Stimulated activated naive CD8-positive, alpha-beta T cell treated with anti-CD3 and anti-CD28 coated beads, Interleukin-15, Interleukin-2, amounts not matched to agents 100 ng/mL and 50 ng/mL, for 24 hours (primary cell): ENCODE measurements around the gene SASS6.
A peak's percentile ranks its signal among the peaks of the same experiment; 100 is the strongest.

Source experiments
- H3K27ac Mint-ChIP-seq: one replicate; pipeline ENCODE4 v1.8.0; 2021; ENCODE audit warnings: mild to moderate bottlenecking, mixed read lengths
- H3K27me3 Mint-ChIP-seq: one replicate; pipeline ENCODE4 v1.8.0; 2021; ENCODE audit warnings: mixed read lengths
- H3K36me3 Mint-ChIP-seq: one replicate; pipeline ENCODE4 v1.8.0; 2021; ENCODE audit warnings: low read depth, mixed read lengths
- H3K4me1 Mint-ChIP-seq: one replicate; pipeline ENCODE4 v1.8.0; 2021; ENCODE audit warnings: low read depth, mixed read lengths
- H3K4me3 Mint-ChIP-seq: one replicate; pipeline ENCODE4 v1.8.0; 2021; ENCODE audit warnings: mild to moderate bottlenecking, mixed read lengths
- H3K9me3 Mint-ChIP-seq: one replicate; pipeline ENCODE4 v1.8.0; 2021; ENCODE audit warnings: mixed read lengths

SASS6 gene

GRCh38 chr1:100039591-100039990, 93.1 kb downstream of the SASS6 start:
- Mint-ChIP-seq H3K27ac (peak overlapping the region; percentile 98), H3K4me3 (peak overlapping the region; percentile 91), H3K36me3 (peaks cover 53% of the 10 kb centered on the region), H3K4me1 (peaks cover 70% of the 10 kb centered on the region), H3K9me3 (no peaks in the 10 kb centered on the region), H3K27me3 (no peaks in the 10 kb centered on the region)

DNA sequence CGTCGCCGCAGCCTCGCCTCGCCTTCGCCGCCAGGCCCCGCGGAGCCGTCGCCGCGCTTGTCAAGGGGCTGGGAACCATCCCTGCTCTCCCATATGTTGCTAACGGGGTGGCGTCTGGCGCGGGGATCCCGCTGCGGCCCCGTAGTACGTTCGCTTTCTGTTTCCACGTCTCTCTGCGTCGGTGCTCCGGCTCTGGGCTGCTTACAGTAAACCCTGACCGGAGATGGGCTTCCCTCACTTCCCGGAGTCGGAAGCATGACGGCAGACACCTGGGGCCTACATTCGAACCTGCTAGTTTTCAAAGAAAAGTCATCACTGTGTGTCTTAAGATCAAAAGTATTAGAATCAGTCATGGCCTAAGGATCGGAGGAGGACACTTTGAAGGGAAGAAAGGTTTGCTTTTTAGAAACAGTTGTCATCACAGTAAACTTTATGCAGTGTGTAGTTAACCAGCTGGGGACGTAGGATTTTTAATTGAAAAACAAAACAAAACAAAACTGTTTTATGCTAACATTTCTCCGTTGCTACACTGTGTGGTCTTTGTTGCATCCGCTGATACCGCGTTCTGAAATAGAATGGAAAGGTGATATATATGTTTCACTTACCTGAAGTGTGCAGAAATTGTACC, 94.0 kb downstream of the SASS6 start:
- Mint-ChIP-seq H3K4me1 (peaks cover 62% of the 10 kb centered on the region), H3K27ac (peak overlapping the region; percentile 98), H3K9me3 (no peaks in the 10 kb centered on the region), H3K27me3 (no peaks in the 10 kb centered on the region), H3K4me3 (peak overlapping the region; percentile 91), H3K36me3 (peaks cover 46% of the 10 kb centered on the region)

GRCh38 chr1:100037927-100038659, 94.6 kb downstream of the SASS6 start:
- Mint-ChIP-seq H3K4me3 (peak overlapping the region; percentile 91), H3K36me3 (peaks cover 41% of the 10 kb centered on the region), H3K27ac (peak overlapping the region; percentile 98), H3K4me1 (peaks cover 55% of the 10 kb centered on the region), H3K27me3 (no peaks in the 10 kb centered on the region), H3K9me3 (no peaks in the 10 kb centered on the region)

DNA sequence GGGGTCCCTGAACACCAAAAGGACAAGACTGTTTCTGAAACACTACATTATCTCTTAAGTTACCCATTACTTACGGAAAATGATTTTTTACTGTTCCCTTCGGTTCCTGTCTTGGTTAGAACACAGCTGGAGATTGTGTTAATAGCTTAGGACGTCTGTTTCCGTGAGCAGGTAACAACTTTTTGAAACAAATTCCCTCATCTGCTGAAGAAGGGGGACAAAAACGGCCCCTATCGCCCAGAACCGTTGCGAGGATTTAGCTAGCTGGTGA, 95.1 kb downstream of the SASS6 start:
- Mint-ChIP-seq H3K36me3 (peaks cover 38% of the 10 kb centered on the region), H3K9me3 (no peaks in the 10 kb centered on the region), H3K27me3 (no peaks in the 10 kb centered on the region), H3K27ac (peak overlapping the region; percentile 98), H3K4me1 (peaks cover 50% of the 10 kb centered on the region), H3K4me3 (peak overlapping the region; percentile 91)

DNA sequence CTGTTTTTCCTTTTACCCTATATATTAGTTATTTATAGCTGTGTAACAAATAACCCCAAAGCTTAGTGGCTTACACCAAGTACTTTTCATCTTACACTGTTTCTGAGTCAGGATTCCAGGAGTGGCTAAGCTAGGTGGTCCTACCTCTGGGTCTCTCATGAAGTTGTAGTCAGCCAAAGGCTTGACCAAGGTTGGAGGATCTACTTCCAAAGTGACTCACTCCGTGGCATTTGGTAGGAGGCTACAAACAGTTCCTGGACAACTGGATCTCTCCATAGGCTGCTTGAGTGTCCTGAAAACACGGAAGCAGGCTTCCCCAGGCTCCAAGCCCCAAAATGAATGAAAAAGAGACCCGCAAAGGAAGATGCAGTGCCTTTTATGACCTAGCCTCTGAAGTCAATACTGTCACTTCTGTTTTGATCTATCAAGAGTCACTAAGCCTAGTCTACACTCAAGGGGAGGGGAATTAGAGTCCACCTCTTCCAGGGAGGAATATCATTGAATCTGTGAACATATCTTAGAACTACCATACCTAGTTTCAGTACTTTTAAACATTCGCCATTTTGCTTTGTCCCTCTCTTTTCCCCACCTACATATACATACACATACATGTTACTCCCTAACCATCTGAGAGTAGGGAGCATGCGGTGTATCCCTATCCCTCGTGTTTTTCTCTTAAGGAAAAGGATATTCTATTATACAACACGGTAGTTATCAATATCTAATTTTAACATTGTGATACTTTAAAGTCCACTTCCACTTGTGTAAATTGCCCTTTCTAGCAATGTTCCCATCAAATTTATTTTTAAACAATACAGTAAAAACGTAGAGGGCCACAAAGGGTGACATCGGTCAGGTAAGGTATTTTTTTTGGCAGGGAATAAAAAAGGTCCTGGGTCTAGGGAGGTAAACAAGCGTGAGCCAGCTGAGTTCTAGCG, 95.7 kb downstream of the SASS6 start:
- peaks cover 45% of the 10 kb centered on the region for H3K4me1 Mint-ChIP-seq
- H3K27me3 Mint-ChIP-seq = no peaks in the 10 kb centered on the region
- peak overlapping the region; percentile 98 for H3K27ac Mint-ChIP-seq
- H3K4me3 Mint-ChIP-seq = peak overlapping the region; percentile 91
- H3K9me3 Mint-ChIP-seq = no peaks in the 10 kb centered on the region
- H3K36me3 Mint-ChIP-seq = peaks cover 35% of the 10 kb centered on the region

- Mint-ChIP-seq H3K27me3 (no peaks in the 10 kb centered on the region), H3K4me3 (peak overlapping the region; percentile 66), H3K9me3 (no peaks in the 10 kb centered on the region), H3K4me1 (peaks cover 35% of the 10 kb centered on the region), H3K27ac (no peak overlapping the region), H3K36me3 (peaks cover 25% of the 10 kb centered on the region)
Observed at GRCh38 chr1:100035214-100035613, 97.5 kb downstream of the SASS6 start.

- H3K4me1 Mint-ChIP-seq = peaks cover 28% of the 10 kb centered on the region
- H3K9me3 Mint-ChIP-seq = no peaks in the 10 kb centered on the region
- no peak overlapping the region for H3K4me3 Mint-ChIP-seq
- no peak overlapping the region for H3K27ac Mint-ChIP-seq
- no peaks in the 10 kb centered on the region for H3K27me3 Mint-ChIP-seq
- H3K36me3 Mint-ChIP-seq = peaks cover 19% of the 10 kb centered on the region
Observed at GRCh38 chr1:100034470-100034869, 98.3 kb downstream of the SASS6 start.
